Stimulated activated CD8-positive, alpha-beta memory T cell treated with anti-CD3 and anti-CD28 coated beads, Interleukin-2, amount 100 ng/mL, for 1 hour (primary cell): Measurements from ENCODE around the gene HNRNPH3.

Experiments used
- DNase-seq, 2 donors: peaks; one replicate each; pipeline ENCODE4 v3.0.0-alpha.2; 2020; ENCODE audit warnings: low read depth in 2 of 2

HNRNPH3 gene

DNA sequence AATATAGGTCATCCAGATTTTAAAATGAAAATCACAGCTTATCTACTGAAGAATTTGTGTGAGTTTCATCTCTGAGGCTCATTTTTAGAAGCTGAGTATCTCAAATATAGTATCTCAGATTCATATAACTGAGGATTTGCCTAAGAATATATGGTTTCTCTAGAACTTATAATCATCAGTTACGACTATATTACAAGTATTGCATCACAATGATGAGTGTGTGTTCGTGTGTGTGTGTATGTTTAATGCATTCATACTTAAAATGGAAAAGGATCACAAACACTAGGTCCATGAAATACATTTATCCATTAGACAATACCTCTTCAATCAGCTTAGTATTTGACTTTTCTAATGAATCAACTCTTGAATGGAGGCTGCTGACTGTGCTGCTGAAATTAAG is 53.9 kb downstream of the HNRNPH3 start:
- no peak for DNase-seq
